Trophoblast cell (in vitro differentiated cells and primary cell): ENCODE results near the gene HIPK2.
A peak's percentile ranks its signal among the peaks of the same experiment; 100 is the strongest.

Experiments used
- DNase-seq, 2 donors: peaks; one replicate each; pipeline ENCODE4 v3.0.0-alpha.2; 2016
- H2AFZ ChIP-seq: 2 replicates; pipeline ENCODE4 v1.6.1; 2013; ENCODE audit warnings: low read length, moderate library complexity, mild to moderate bottlenecking; ENCODE audit not compliant: insufficient read depth, poor library complexity
- H2AK5ac ChIP-seq: 2 replicates; pipeline ENCODE4 v1.6.1; 2013; ENCODE audit warnings: mild to moderate bottlenecking, low read length
- H2BK120ac ChIP-seq: 2 replicates; pipeline ENCODE4 v1.6.1; 2013; ENCODE audit warnings: low read length, mild to moderate bottlenecking, moderate library complexity; ENCODE audit not compliant: insufficient read depth, poor library complexity
- H2BK12ac ChIP-seq: 2 replicates; pipeline ENCODE4 v1.6.1; 2013; ENCODE audit warnings: mild to moderate bottlenecking, low read length, moderate library complexity
- H2BK5ac ChIP-seq: 2 replicates; pipeline ENCODE4 v1.6.1; 2013; ENCODE audit warnings: low read length, low read depth, moderate library complexity, mild to moderate bottlenecking; ENCODE audit not compliant: poor library complexity
- H3K14ac ChIP-seq: 2 replicates; pipeline ENCODE4 v1.6.1; 2013; ENCODE audit warnings: mild to moderate bottlenecking, low read length
- H3K18ac ChIP-seq: 2 replicates; pipeline ENCODE4 v1.6.1; 2013; ENCODE audit warnings: mild to moderate bottlenecking, low read length
- H3K23ac ChIP-seq: 2 replicates; pipeline ENCODE4 v1.6.1; 2013; ENCODE audit warnings: low read length
- H3K27ac ChIP-seq: 2 replicates; pipeline ENCODE4 v1.5.1; 2013; ENCODE audit warnings: low read depth, mild to moderate bottlenecking, inconsistent platforms, low read length, moderate library complexity
- H3K27me3 ChIP-seq: 2 replicates; pipeline ENCODE4 v1.6.1; 2013; ENCODE audit warnings: inconsistent platforms, mild to moderate bottlenecking, low read length, moderate library complexity; ENCODE audit not compliant: insufficient read depth
- H3K36me3 ChIP-seq, 2 experiments: 1 replicate in 1 of 2; 2 replicates in 1 of 2; pipeline ENCODE4 v1.6.1; 2013; ENCODE audit warnings: low read length in 2 of 2, mild to moderate bottlenecking in 2 of 2, moderate library complexity in 1 of 2; ENCODE audit not compliant: insufficient read depth in 2 of 2, control insufficient read depth in 1 of 2
- H3K4ac ChIP-seq: 2 replicates; pipeline ENCODE4 v1.6.1; 2013; ENCODE audit warnings: low read depth, mild to moderate bottlenecking, low read length, moderate library complexity
- H3K4me1 ChIP-seq, 2 experiments: 1 replicate in 1 of 2; 2 replicates in 1 of 2; pipeline ENCODE4 v1.6.1; 2013; ENCODE audit warnings: low read length in 2 of 2, mild to moderate bottlenecking in 2 of 2, moderate library complexity in 1 of 2; ENCODE audit not compliant: insufficient read depth in 2 of 2, control insufficient read depth in 1 of 2
- H3K4me2 ChIP-seq: 2 replicates; pipeline ENCODE4 v1.6.1; 2013; ENCODE audit warnings: inconsistent platforms, mild to moderate bottlenecking, low read length, moderate library complexity
- H3K4me3 ChIP-seq: 2 replicates; pipeline ENCODE4 v1.5.1; 2013; ENCODE audit warnings: mild to moderate bottlenecking, low read depth, low read length, inconsistent platforms
- H3K79me1 ChIP-seq: one replicate; pipeline ENCODE4 v1.6.1; 2013; ENCODE audit warnings: low read length
- H3K79me2 ChIP-seq: 2 replicates; pipeline ENCODE4 v1.6.1; 2013; ENCODE audit warnings: low read length, mild to moderate bottlenecking; ENCODE audit not compliant: control insufficient read depth, insufficient read depth, poor library complexity
- H3K9ac ChIP-seq: 2 replicates; pipeline ENCODE4 v1.6.1; 2013; ENCODE audit warnings: mild to moderate bottlenecking, low read length
- H3K9me3 ChIP-seq: 2 replicates; pipeline ENCODE4 v1.6.1; 2013; ENCODE audit warnings: low read depth, mild to moderate bottlenecking, control low read depth, inconsistent platforms, low read length; ENCODE audit not compliant: insufficient read depth
- H4K12ac ChIP-seq: 2 replicates; pipeline ENCODE4 v1.6.1; 2013; ENCODE audit warnings: low read depth, mild to moderate bottlenecking, low read length, moderate library complexity
- H4K8ac ChIP-seq: 2 replicates; pipeline ENCODE4 v1.6.1; 2013; ENCODE audit warnings: low read depth, mild to moderate bottlenecking, low read length, moderate library complexity
- H4K91ac ChIP-seq: one replicate; pipeline ENCODE4 v1.6.1; 2013; ENCODE audit warnings: low read depth, mild to moderate bottlenecking, low read length, moderate library complexity
- WGBS: extraction: QIAGEN DNeasy Blood & Tissue Kit; methylation state at CpG from one replicate; pipeline ENCODE4 v1.1.7; 2013; ENCODE audit warnings: missing lambda C conversion rate; ENCODE audit not compliant: insufficient read length, insufficient coverage; ENCODE audit errors: extremely low coverage; 5-methylcytosine and 5-hydroxymethylcytosine counted together

The HIPK2 gene

GRCh38 chr7:139715194-139715815 lies 62.5 kb downstream of the HIPK2 start:
- no peak overlapping the region for H3K23ac ChIP-seq
- H4K91ac ChIP-seq = no peak overlapping the region
- H4K12ac ChIP-seq = no peak overlapping the region
- no peak overlapping the region for H3K18ac ChIP-seq
- no peak overlapping the region for H2BK12ac ChIP-seq
- no peak overlapping the region for H3K4me2 ChIP-seq
- H3K27me3 ChIP-seq = no peaks in the 10 kb centered on the region
- H3K27ac ChIP-seq = no peak overlapping the region
- H3K14ac ChIP-seq = no peak overlapping the region
- no peak overlapping the region for H3K4me3 ChIP-seq
- peaks cover 7 to 12% of the 10 kb centered on the region in 2 experiments for H3K4me1 ChIP-seq
- no peak overlapping the region for H2BK120ac ChIP-seq
- no peak overlapping the region for H3K9ac ChIP-seq
- peaks cover 11 to 13% of the 10 kb centered on the region in 2 experiments for H3K36me3 ChIP-seq
- H3K4ac ChIP-seq = no peak overlapping the region
- H3K79me2 ChIP-seq = no peaks in the 10 kb centered on the region
- no peaks in the 10 kb centered on the region for H3K79me1 ChIP-seq
- no peak for DNase-seq
- no peak overlapping the region for H2BK5ac ChIP-seq
- H2AFZ ChIP-seq = no peak overlapping the region
- no peak overlapping the region for H2AK5ac ChIP-seq
- H3K9me3 ChIP-seq = no peaks in the 10 kb centered on the region
- no CpG with 5 or more reads among the region's 13 CpGs for WGBS
- no peak overlapping the region for H4K8ac ChIP-seq

DNA sequence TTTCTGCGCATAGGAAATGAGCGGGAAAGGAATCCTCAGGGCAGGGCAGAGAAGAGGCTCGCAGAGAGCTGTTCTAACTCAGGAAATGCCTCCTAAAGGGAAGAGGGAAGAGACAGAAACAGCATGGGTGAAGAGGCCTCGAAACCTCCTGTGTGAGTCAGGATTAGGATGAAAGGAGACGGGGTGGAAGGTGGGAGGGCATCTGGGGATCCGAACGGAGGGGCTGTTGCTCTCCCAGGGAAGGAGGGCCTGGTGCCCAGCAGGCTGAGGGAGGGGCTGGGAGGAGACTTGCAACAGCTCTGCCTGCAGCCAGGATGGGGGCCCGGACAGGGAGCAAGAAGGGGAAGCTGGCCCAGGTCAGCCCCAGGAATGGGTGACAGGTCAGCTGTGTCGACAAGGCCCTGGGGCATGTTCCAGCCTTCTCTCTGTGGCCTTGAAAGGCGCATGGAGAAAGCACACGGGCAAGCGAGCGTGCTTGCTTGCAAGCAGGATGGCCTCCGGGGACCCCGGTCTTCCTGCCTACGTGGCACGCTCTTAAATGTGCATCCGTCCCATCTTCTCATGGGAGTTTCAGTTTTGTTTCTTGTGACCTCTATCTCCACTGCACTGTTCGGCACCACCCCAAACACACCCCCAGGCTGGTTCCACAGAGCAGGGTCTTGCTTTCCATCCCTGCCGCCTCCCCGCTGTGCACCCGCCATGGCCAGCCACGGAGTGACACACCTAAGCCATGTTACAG lies 63.5 kb downstream of the HIPK2 start:
- no peak overlapping the region for H3K4me2 ChIP-seq
- no CpG with 5 or more reads among the region's 23 CpGs for WGBS
- no peak overlapping the region for H4K12ac ChIP-seq
- no peaks in the 10 kb centered on the region for H3K79me1 ChIP-seq
- H3K4me3 ChIP-seq = no peak overlapping the region
- no peak overlapping the region for H4K91ac ChIP-seq
- H2AK5ac ChIP-seq = no peak overlapping the region
- no peak overlapping the region for H2BK5ac ChIP-seq
- DNase-seq = peak; percentile 59 to 66
- no peak overlapping the region for H2BK12ac ChIP-seq
- H3K14ac ChIP-seq = no peak overlapping the region
- H3K4ac ChIP-seq = no peak overlapping the region
- no peaks in the 10 kb centered on the region for H3K27me3 ChIP-seq
- H3K9me3 ChIP-seq = no peaks in the 10 kb centered on the region
- no peaks in the 10 kb centered on the region for H3K79me2 ChIP-seq
- no peak overlapping the region for H3K23ac ChIP-seq
- no peak overlapping the region for H3K9ac ChIP-seq
- no peak overlapping the region for H3K18ac ChIP-seq
- H3K36me3 ChIP-seq = peaks cover 11 to 13% of the 10 kb centered on the region in 2 experiments
- no peak overlapping the region for H4K8ac ChIP-seq
- H3K4me1 ChIP-seq = peaks cover 7 to 12% of the 10 kb centered on the region in 2 experiments
- H3K27ac ChIP-seq = no peak overlapping the region
- no peak overlapping the region for H2AFZ ChIP-seq
- H2BK120ac ChIP-seq = no peak overlapping the region

GRCh38 chr7:139713526-139714162 lies 64.2 kb downstream of the HIPK2 start:
- WGBS = no CpG with 5 or more reads among the region's 15 CpGs
- Histone ChIP-seq H3K9ac (no peak overlapping the region), H2BK12ac (no peak overlapping the region), H2AFZ (no peak overlapping the region), H3K79me2 (no peaks in the 10 kb centered on the region), H3K23ac (no peak overlapping the region), H3K4me3 (no peak overlapping the region), H3K27ac (no peak overlapping the region), H3K4me1 (peaks cover 7 to 12% of the 10 kb centered on the region in 2 experiments), H3K4ac (no peak overlapping the region), H3K18ac (no peak overlapping the region), H3K4me2 (no peak overlapping the region), H4K91ac (no peak overlapping the region), H4K8ac (no peak overlapping the region), H3K27me3 (no peaks in the 10 kb centered on the region), H2BK5ac (no peak overlapping the region), H3K36me3 (peaks cover 11 to 13% of the 10 kb centered on the region in 2 experiments), H4K12ac (no peak overlapping the region), H3K79me1 (no peaks in the 10 kb centered on the region), H3K9me3 (no peaks in the 10 kb centered on the region), H2AK5ac (no peak overlapping the region), H3K14ac (no peak overlapping the region), H2BK120ac (no peak overlapping the region)
- no peak for DNase-seq

- Histone ChIP-seq H3K23ac (no peak overlapping the region), H2BK5ac (no peak overlapping the region), H3K9ac (no peak overlapping the region), H4K91ac (no peak overlapping the region), H4K8ac (no peak overlapping the region), H3K27ac (no peak overlapping the region), H3K4me2 (no peak overlapping the region), H3K4me1 (peaks cover 7 to 12% of the 10 kb centered on the region in 2 experiments), H2BK12ac (no peak overlapping the region), H3K9me3 (no peaks in the 10 kb centered on the region), H3K79me2 (no peaks in the 10 kb centered on the region), H3K36me3 (peaks cover 11 to 13% of the 10 kb centered on the region in 2 experiments), H4K12ac (no peak overlapping the region), H2AK5ac (no peak overlapping the region), H3K4me3 (no peak overlapping the region), H3K14ac (no peak overlapping the region), H2BK120ac (no peak overlapping the region), H3K18ac (no peak overlapping the region), H3K4ac (no peak overlapping the region), H2AFZ (no peak overlapping the region), H3K27me3 (no peaks in the 10 kb centered on the region), H3K79me1 (no peaks in the 10 kb centered on the region)
- no peak for DNase-seq
- WGBS = no CpG with 5 or more reads among the region's 9 CpGs
These were observed 64.7 kb downstream of the HIPK2 start for GRCh38 chr7:139713061-139713460.
